Activated B cell treated with CpG ODN at 0.5 μM for 24 hours (primary cell): ENCODE data around the gene STEAP1B. TPM values are rescaled to one million over a fixed set of nuclear protein-coding genes. Genes with fewer than 3 reads are reported as not detected.

Experiments used
- ATAC-seq: fragments of 200-7000 bp; cut with Tn5 transposase; one replicate; pipeline ENCODE4 v1.10.0; 2021; ENCODE audit warnings: low read depth, mild to moderate bottlenecking, moderate library complexity
- CTCF ChIA-PET: fragments of 350-600 bp; sonication (Branson Sonifier 250); formaldehyde crosslinking; loops from one replicate; lab custom pipeline; 2021; ENCODE audit warnings: antibody characterized with exemption; lab: Charles Lee
- POLR2A ChIA-PET: fragments of 350-600 bp; sonication (Branson Sonifier 250); formaldehyde crosslinking; loops from one replicate; lab custom pipeline; 2021; ENCODE audit warnings: antibody characterized with exemption; lab: Charles Lee
- DNase-seq: peaks from one replicate; pipeline ENCODE4 v3.0.0; 2022
- H3K27ac Mint-ChIP-seq: one replicate; pipeline ENCODE4 v1.8.0; 2020; ENCODE audit warnings: mixed read lengths
- H3K27me3 Mint-ChIP-seq: one replicate; pipeline ENCODE4 v1.8.0; 2021; ENCODE audit warnings: mixed read lengths
- H3K36me3 Mint-ChIP-seq: one replicate; pipeline ENCODE4 v1.8.0; 2021; ENCODE audit warnings: low read depth, mixed read lengths
- H3K4me1 Mint-ChIP-seq: one replicate; pipeline ENCODE4 v1.8.0; 2021; ENCODE audit warnings: mixed read lengths
- H3K4me3 Mint-ChIP-seq: one replicate; pipeline ENCODE4 v1.8.0; 2020; ENCODE audit warnings: mild to moderate bottlenecking, mixed read lengths
- H3K9me3 Mint-ChIP-seq: one replicate; pipeline ENCODE4 v1.8.0; 2020; ENCODE audit warnings: mixed read lengths
- CTCF ChIP-seq: fragments of 200-600 bp; IDR thresholded peaks from one replicate; pipeline ENCODE4 v1.8.0; 2022; ENCODE audit warnings: antibody characterized with exemption, mild to moderate bottlenecking
- intact Hi-C: fragments of 100-400 bp; cut with micrococcal nuclease; formaldehyde crosslinking; loops from one replicate; pipeline ENCODE4 v1.15.1; 2024
- total RNA-seq: library from RNA; stranded (reverse); gene quantifications from 2 replicates; pipeline ENCODE4 v1.2.3, GENCODE V29; 2022

Gene STEAP1B
- total RNA-seq, 1 donor from 2014 or later, result 117 TPM

- Mint-ChIP-seq H3K9me3 (no peaks in the 10 kb centered on the region), H3K27ac (no peak overlapping the region), H3K27me3 (no peaks in the 10 kb centered on the region), H3K4me3 (no peak overlapping the region), H3K36me3 (no peaks in the 10 kb centered on the region), H3K4me1 (peaks cover 26% of the 10 kb centered on the region)
- no peak for DNase-seq
- no peak for ATAC-seq
- intact Hi-C loops, result no loop called here
- TF ChIP-seq CTCF, result no peak
- CTCF ChIA-PET, result no interaction called here
- POLR2A ChIA-PET, result no interaction called here
Observed at GRCh38 chr7:22426463-22427094, 73.4 kb downstream of the STEAP1B start.

- Mint-ChIP-seq H3K27me3 (no peaks in the 10 kb centered on the region), H3K9me3 (no peaks in the 10 kb centered on the region), H3K4me1 (peaks cover 26% of the 10 kb centered on the region), H3K36me3 (peaks cover under 1% of the 10 kb centered on the region), H3K4me3 (no peak overlapping the region), H3K27ac (peak overlapping the region; percentile 37)
- DNase-seq (no peak), ATAC-seq (peak; percentile 49)
- ChIA-PET POLR2A (no interaction called here), CTCF (no interaction called here)
- no peak for TF ChIP-seq CTCF
- intact Hi-C loops, result loop anchor here (2.0 kb wide), 1 partner anchor 19 kb away; no protein-coding TSS in a partner anchor
Observed at GRCh38 chr7:22425361-22425760, 74.6 kb downstream of the STEAP1B start.

- H3K9me3 Mint-ChIP-seq, result no peaks in the 10 kb centered on the region
- H3K27me3 Mint-ChIP-seq, result no peaks in the 10 kb centered on the region
- H3K4me1 Mint-ChIP-seq, result peaks cover 26% of the 10 kb centered on the region
- POLR2A ChIA-PET, result no interaction called here
- no peak overlapping the region for H3K4me3 Mint-ChIP-seq
- no peak overlapping the region for H3K27ac Mint-ChIP-seq
- DNase-seq (no peak), ATAC-seq (no peak)
- no peak for TF ChIP-seq CTCF
- CTCF ChIA-PET, result no interaction called here
- intact Hi-C loops, result no loop called here
- peaks cover 14% of the 10 kb centered on the region for H3K36me3 Mint-ChIP-seq
Observed at GRCh38 chr7:22422831-22423615, 77.0 kb downstream of the STEAP1B start.

GRCh38 chr7:22420973-22421635 is 78.9 kb downstream of the STEAP1B start:
- ChIA-PET CTCF (interaction anchor here (0.5 kb wide), 1 partner anchor 319 kb away, joined by 3 read pairs; no protein-coding TSS in a partner anchor), POLR2A (no interaction called here)
- Mint-ChIP-seq H3K9me3 (no peaks in the 10 kb centered on the region), H3K27ac (no peak overlapping the region), H3K4me1 (peaks cover 11% of the 10 kb centered on the region), H3K4me3 (no peak overlapping the region), H3K27me3 (no peaks in the 10 kb centered on the region), H3K36me3 (peaks cover 14% of the 10 kb centered on the region)
- intact Hi-C loops, result no loop called here
- ATAC-seq (no peak), DNase-seq (no peak)
- no peak for TF ChIP-seq CTCF

GRCh38 chr7:22420008-22420407 is 80.0 kb downstream of the STEAP1B start:
- H3K27me3 Mint-ChIP-seq, result no peaks in the 10 kb centered on the region
- DNase-seq (no peak), ATAC-seq (no peak)
- no peak for TF ChIP-seq CTCF
- peaks cover 14% of the 10 kb centered on the region for H3K36me3 Mint-ChIP-seq
- H3K4me3 Mint-ChIP-seq, result no peak overlapping the region
- H3K27ac Mint-ChIP-seq, result no peak overlapping the region
- no peaks in the 10 kb centered on the region for H3K9me3 Mint-ChIP-seq
- intact Hi-C loops, result no loop called here
- H3K4me1 Mint-ChIP-seq, result peaks cover under 1% of the 10 kb centered on the region
- CTCF ChIA-PET, result no interaction called here
- POLR2A ChIA-PET, result no interaction called here
